HG03575 (cell line): Measurements from ENCODE around the gene ZNF670.
A peak's percentile ranks its signal among the peaks of the same experiment; 100 is the strongest.

ENCODE experiments used
- ATAC-seq: cut with Tn5 transposase; IDR thresholded peaks from one replicate; pipeline ENCODE4 v1.9.1; 2021; ENCODE audit not compliant: unreplicated experiment, insufficient number of reproducible peaks, low FRiP score; ENCODE audit errors: extremely low read depth

ZNF670 gene

GRCh38 chr1:247105966-247106365 is 27.4 kb upstream of the ZNF670 start:
- no peak for ATAC-seq

- ATAC-seq = no peak
Measured at GRCh38 chr1:247104965-247105364, 26.4 kb upstream of the ZNF670 start.

- peak; percentile 88 for ATAC-seq
Measured at GRCh38 chr1:247103859-247104591, 25.4 kb upstream of the ZNF670 start, which contains the start of gene ZNF669. Gene ZNF669 (minus strand): TSS chr1:247104356. CDS start chr1:247104199, 157 bp downstream.

- ATAC-seq = no peak
Measured at GRCh38 chr1:247102381-247102780, 23.8 kb upstream of the ZNF670 start.

GRCh38 chr1:247100676-247101279 is 22.2 kb upstream of the ZNF670 start:
- no peak for ATAC-seq

GRCh38 chr1:247096958-247097357 is 18.3 kb upstream of the ZNF670 start:
- no peak for ATAC-seq

GRCh38 chr1:247096544-247096943 is 17.9 kb upstream of the ZNF670 start:
- ATAC-seq = no peak

- no peak for ATAC-seq
Measured at GRCh38 chr1:247096112-247096511, 17.5 kb upstream of the ZNF670 start.

- no peak for ATAC-seq
Measured at GRCh38 chr1:247090455-247090854, 11.8 kb upstream of the ZNF670 start.

- no peak for ATAC-seq
Measured at GRCh38 chr1:247089616-247090375, 11.2 kb upstream of the ZNF670 start.

GRCh38 chr1:247088967-247089366 is 10.4 kb upstream of the ZNF670 start:
- ATAC-seq = no peak

GRCh38 chr1:247087256-247087655 is 8.6 kb upstream of the ZNF670 start:
- no peak for ATAC-seq

- ATAC-seq = no peak
Measured at GRCh38 chr1:247085310-247085709, 6.7 kb upstream of the ZNF670 start.

GRCh38 chr1:247084771-247085170 is 6.2 kb upstream of the ZNF670 start:
- no peak for ATAC-seq

- no peak for ATAC-seq
Measured at GRCh38 chr1:247079141-247079874, 697 bp upstream of the ZNF670 start.

- no peak for ATAC-seq
Measured at GRCh38 chr1:247077876-247078257, 744 bp downstream of the ZNF670 start.

GRCh38 chr1:247077213-247077612 is 1.4 kb downstream of the ZNF670 start:
- no peak for ATAC-seq

- ATAC-seq = no peak
Measured at GRCh38 chr1:247070645-247071044, 8.0 kb downstream of the ZNF670 start.

- no peak for ATAC-seq
Measured at GRCh38 chr1:247064304-247064703, 14.3 kb downstream of the ZNF670 start.
